D721Med (cell line): ENCODE measurements around the gene DROSHA.

Experiments used
- DNase-seq: peaks from one replicate; pipeline ENCODE4 v3.0.0; 2011; ENCODE audit warnings: low spot score; ENCODE audit not compliant: insufficient read length
- FAIRE-seq: peaks from 2 replicates; lab custom pipeline; 2011; peaks lifted over from hg19 to GRCh38; lab: Jason Lieb, UNC
- TF ChIP-seq, protein P1 (sequence below): IDR thresholded peaks from 2 replicates; pipeline ENCODE4 v1.5.1; 2012; ENCODE audit warnings: mild to moderate bottlenecking, control low read depth; ENCODE audit not compliant: insufficient read depth; ENCODE audit errors: missing control alignments

DROSHA gene, protein sequence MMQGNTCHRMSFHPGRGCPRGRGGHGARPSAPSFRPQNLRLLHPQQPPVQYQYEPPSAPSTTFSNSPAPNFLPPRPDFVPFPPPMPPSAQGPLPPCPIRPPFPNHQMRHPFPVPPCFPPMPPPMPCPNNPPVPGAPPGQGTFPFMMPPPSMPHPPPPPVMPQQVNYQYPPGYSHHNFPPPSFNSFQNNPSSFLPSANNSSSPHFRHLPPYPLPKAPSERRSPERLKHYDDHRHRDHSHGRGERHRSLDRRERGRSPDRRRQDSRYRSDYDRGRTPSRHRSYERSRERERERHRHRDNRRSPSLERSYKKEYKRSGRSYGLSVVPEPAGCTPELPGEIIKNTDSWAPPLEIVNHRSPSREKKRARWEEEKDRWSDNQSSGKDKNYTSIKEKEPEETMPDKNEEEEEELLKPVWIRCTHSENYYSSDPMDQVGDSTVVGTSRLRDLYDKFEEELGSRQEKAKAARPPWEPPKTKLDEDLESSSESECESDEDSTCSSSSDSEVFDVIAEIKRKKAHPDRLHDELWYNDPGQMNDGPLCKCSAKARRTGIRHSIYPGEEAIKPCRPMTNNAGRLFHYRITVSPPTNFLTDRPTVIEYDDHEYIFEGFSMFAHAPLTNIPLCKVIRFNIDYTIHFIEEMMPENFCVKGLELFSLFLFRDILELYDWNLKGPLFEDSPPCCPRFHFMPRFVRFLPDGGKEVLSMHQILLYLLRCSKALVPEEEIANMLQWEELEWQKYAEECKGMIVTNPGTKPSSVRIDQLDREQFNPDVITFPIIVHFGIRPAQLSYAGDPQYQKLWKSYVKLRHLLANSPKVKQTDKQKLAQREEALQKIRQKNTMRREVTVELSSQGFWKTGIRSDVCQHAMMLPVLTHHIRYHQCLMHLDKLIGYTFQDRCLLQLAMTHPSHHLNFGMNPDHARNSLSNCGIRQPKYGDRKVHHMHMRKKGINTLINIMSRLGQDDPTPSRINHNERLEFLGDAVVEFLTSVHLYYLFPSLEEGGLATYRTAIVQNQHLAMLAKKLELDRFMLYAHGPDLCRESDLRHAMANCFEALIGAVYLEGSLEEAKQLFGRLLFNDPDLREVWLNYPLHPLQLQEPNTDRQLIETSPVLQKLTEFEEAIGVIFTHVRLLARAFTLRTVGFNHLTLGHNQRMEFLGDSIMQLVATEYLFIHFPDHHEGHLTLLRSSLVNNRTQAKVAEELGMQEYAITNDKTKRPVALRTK (N-terminal part only)

DNA sequence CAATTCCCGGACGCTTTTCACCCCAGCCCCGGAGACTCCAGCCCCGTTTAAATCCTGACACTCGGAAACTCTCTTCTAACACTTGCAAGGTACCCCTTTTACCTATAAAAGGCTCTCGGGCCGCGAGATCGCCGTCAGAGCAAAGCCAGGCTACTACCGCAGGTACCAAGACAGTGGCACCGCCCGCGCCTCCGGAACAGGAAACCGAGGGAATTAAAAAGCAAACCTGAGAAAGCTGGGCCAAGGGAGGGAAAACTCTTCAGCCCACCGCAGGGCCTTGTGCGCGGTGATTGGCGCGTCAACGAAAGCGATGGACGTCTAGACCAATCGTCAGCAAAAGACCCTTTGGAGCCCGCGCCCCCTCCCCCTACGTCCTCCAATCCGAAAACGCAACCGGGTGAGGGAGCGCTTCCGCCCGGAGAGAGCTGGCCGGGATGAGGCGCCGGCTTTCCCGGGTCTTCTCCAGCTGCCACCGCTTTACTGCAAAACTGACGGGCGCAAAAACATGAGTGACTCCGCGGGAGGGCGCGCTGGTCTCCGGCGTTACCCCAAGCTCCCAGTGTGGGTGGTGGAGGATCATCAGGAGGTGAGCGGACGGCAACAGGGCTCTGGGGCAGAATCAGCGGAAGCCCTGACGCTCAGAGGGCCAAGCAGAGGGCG lies at the start of gene DROSHA, which contains the start of gene C5orf22:
Gene DROSHA, minus strand, starts transcription at position 206 of the 660 bp plus-strand sequence. CDS start 3,034 bp downstream, outside the sequence.
Gene C5orf22, plus strand, starts transcription at position 414 of the 660 bp plus-strand sequence. Its CDS starts 92 bp downstream, at position 506.
- DNase-seq, result peak; percentile 77
- FAIRE-seq, result no peak
- TF ChIP-seq, protein P1, sequence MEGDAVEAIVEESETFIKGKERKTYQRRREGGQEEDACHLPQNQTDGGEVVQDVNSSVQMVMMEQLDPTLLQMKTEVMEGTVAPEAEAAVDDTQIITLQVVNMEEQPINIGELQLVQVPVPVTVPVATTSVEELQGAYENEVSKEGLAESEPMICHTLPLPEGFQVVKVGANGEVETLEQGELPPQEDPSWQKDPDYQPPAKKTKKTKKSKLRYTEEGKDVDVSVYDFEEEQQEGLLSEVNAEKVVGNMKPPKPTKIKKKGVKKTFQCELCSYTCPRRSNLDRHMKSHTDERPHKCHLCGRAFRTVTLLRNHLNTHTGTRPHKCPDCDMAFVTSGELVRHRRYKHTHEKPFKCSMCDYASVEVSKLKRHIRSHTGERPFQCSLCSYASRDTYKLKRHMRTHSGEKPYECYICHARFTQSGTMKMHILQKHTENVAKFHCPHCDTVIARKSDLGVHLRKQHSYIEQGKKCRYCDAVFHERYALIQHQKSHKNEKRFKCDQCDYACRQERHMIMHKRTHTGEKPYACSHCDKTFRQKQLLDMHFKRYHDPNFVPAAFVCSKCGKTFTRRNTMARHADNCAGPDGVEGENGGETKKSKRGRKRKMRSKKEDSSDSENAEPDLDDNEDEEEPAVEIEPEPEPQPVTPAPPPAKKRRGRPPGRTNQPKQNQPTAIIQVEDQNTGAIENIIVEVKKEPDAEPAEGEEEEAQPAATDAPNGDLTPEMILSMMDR, result no peak

DNA sequence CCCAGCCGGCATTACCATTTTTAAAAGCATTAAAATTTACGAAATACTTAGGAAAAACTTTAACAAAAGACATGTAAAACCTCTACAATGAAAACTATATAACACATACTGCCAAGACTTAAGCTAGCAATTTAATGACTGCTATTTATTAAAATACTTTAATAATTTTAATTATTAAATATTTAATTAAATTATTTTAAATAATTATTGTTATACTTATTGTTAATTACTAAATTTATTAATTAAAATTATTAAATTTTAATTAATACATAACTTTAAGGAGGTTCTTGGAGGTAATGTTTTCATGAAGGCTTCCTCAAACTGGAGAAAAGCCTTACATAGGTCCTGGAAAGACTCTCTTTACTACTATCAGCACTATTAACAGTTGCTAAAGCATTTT lies 47.7 kb upstream of the DROSHA start:
- DNase-seq (no peak), FAIRE-seq (no peak)
- TF ChIP-seq, protein P1, result no peak

DNA sequence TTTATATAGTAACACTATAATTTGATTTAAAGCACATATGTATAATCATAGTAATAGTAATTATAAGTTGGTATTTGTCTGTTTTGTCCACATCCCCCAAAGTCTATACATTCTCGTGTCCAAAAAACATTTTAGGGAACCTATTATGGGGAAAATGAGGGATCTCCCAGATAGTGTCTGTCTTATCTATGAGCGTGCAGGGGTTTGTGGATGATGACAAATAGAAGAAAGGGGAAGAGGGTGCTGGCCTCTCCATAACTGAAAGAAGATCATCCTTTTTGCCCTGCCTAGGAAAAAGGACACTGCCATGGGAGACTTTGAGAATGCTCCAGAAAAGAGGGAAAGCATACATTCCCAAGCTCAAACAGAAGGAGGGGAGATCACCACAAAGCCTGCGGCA lies 45.5 kb upstream of the DROSHA start:
- TF ChIP-seq, protein P1, result no peak
- DNase-seq (no peak), FAIRE-seq (no peak)

DNA sequence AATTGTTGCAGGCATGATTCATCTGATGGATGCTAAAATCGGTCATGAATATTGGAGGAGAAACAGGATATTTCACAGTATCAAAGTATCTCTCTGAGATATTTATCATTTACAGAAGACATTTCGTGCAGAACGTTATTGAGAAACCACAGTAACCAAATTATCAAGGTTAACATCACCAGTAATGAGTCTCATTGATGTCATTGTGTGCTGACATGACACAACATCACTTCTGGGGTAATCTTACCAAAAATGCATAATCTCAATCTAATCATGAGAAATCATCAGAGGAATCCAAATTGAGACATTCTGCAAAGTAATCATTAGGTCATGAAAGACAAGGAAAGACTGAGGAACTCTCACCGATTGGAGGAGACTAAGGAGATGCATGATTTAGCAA lies 42.9 kb upstream of the DROSHA start:
- DNase-seq, result no peak
- FAIRE-seq, result peak; percentile 29
- TF ChIP-seq, protein P1, result no peak

DNA sequence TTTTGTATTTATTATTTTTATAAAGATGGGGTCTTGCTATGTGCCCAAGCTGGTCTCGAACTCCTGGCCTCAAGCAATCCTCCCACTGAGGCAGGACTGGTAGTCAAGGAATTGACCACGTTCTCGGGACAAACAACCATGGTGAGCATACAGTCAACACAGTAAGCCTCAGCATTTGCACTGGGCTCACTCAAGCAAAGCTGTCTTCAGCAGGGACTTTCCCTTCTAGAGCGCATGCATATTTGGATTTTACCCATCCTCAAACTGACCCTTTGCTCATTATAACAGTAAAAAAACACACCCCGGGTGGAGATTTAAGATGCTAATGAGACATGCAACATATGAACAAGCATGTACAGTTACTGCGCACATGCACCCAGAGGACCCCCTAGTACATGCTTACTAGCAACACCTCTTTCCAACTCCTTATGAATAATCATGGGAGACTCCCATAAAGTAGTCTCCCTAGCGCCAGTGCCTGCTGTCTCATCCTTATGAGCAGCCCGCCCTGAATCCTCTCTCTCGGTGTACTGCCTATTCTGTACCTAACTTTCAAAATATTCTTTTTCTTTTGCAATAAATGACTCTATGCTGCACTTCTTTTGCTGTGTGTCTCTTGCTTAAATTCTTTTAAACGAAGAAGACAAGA lies 41.7 kb upstream of the DROSHA start:
- TF ChIP-seq, protein P1, result no peak
- no peak for FAIRE-seq
- DNase-seq, result no peak

DNA sequence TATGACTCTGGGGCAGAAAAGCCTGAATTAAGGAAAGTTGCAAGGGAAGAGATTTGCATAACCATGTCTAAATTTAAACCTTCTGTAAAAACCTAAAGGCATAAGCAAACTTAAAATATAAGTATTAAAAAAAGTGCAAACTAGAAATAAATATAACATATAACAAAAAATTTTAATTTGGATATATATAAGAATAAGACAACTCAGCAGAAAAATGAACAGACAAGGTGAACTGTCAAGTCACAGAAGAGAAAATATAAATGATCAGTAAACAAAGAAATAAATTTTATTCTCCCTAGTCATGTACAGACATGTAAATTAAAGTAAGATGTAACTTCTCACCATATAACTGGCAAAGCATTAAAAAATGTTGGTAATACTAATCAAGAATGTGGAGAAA lies 37.2 kb upstream of the DROSHA start:
- TF ChIP-seq, protein P1, result no peak
- FAIRE-seq (no peak), DNase-seq (no peak)
